ENCODE results near the gene FCRL6.
A peak's percentile ranks its signal among the peaks of the same experiment; 100 is the strongest.

FCRL6 gene

DNA sequence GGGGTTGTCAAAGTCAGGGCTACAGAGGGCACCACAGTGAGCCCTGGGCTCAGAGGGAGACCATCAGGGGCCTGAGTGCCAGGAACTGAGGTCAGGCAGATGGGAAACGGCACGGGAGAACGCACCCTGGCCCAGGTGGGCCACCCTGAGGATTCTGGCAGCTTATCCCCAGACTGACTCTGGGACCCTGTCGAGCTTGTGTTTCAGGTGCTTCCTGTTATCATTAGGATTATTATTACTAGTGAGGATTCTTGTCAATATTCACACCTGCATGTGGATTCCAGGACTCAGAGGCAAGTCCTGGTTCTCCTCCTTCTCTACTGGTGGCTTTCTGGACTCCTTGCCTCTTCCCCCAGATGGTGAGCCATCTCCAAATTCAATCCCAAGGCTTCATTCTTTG, 45.1 kb downstream of the FCRL6 start:
- DNase-seq (ENCODE audit: low read depth) = no peak
- H3K4me3 ChIP-seq (ENCODE audit: low read depth, low read length) = no peak overlapping the region
- TF ChIP-seq POLR2A (IDR thresholded peaks at IDR 0.05; ENCODE audit: extremely low read depth, insufficient read length) (no peak), MYC (IDR thresholded peaks at IDR 0.05; ENCODE audit: low read depth, low read length) (no peak)
- TF ChIP-seq, protein P1, sequence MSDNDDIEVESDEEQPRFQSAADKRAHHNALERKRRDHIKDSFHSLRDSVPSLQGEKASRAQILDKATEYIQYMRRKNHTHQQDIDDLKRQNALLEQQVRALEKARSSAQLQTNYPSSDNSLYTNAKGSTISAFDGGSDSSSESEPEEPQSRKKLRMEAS (IDR thresholded peaks at IDR 0.05; ENCODE audit: low read depth, low read length) = no peak
- TF ChIP-seq, protein P2, sequence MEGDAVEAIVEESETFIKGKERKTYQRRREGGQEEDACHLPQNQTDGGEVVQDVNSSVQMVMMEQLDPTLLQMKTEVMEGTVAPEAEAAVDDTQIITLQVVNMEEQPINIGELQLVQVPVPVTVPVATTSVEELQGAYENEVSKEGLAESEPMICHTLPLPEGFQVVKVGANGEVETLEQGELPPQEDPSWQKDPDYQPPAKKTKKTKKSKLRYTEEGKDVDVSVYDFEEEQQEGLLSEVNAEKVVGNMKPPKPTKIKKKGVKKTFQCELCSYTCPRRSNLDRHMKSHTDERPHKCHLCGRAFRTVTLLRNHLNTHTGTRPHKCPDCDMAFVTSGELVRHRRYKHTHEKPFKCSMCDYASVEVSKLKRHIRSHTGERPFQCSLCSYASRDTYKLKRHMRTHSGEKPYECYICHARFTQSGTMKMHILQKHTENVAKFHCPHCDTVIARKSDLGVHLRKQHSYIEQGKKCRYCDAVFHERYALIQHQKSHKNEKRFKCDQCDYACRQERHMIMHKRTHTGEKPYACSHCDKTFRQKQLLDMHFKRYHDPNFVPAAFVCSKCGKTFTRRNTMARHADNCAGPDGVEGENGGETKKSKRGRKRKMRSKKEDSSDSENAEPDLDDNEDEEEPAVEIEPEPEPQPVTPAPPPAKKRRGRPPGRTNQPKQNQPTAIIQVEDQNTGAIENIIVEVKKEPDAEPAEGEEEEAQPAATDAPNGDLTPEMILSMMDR (IDR thresholded peaks at IDR 0.05; ENCODE audit: low read depth, low read length) = no peak

DNA sequence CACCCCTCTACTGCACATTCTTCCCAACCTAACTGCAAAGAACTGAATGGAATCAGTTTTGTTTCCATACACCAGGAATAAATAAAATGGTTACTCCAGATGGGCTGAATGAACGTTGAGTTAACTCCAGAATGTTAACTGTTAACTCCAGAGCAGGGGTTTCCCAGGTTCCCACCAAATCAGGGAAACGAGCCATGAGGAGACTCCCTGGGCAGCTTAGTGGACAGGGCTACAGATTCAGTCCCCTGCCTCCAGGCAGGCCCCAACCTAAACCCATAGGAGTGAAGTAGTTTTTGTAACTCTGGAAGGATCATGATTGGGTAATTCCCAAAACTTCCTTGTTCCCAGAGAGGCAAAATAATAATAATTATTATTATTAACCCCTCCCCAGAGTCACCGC, 46.2 kb downstream of the FCRL6 start:
- TF ChIP-seq POLR2A (IDR thresholded peaks at IDR 0.05; ENCODE audit: extremely low read depth, insufficient read length) (no peak), MYC (IDR thresholded peaks at IDR 0.05; ENCODE audit: low read depth, low read length) (no peak)
- TF ChIP-seq, protein P2 (IDR thresholded peaks at IDR 0.05; ENCODE audit: low read depth, low read length) = no peak
- TF ChIP-seq, protein P1 (IDR thresholded peaks at IDR 0.05; ENCODE audit: low read depth, low read length) = no peak
- H3K4me3 ChIP-seq (ENCODE audit: low read depth, low read length) = no peak overlapping the region
- no peak for DNase-seq (ENCODE audit: low read depth)

DNA sequence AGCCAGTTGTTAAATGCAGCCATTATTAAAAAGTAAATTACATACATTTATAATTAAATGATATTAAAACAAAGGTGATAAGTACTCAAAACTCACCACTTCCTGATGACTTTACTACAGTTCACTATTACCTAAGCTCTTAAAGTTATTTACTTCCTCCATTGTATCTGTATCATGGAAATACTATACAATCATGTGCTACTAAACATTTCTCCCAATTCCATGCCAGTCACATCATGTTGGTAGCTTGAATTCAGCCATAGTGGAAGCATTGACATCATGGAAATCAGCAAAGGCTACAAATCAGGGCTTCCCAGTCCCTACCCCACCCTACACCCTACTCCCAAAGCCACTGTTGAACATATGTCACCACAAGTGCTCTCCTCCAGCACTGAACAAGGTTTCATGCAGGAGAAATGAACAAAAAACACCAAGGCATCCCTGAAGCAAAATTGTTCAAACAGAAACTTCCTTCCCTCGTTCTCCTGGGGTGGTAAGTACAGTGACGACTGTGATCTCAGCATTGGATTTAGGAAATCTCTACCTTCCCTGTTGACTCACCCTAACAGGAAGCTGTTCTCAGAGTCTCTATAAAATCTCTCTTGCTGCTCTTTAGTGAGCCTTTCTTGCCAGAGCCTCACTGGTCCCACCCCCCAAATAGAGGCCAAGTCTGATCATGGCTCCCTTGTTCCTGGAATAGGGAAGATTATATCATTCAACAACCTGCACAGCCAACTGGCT, 47.6 kb downstream of the FCRL6 start:
- H3K4me3 ChIP-seq (ENCODE audit: low read depth, low read length) = no peak overlapping the region
- no peak for DNase-seq (ENCODE audit: low read depth)
- TF ChIP-seq MYC (IDR thresholded peaks at IDR 0.05; ENCODE audit: low read depth, low read length) (no peak), POLR2A (IDR thresholded peaks at IDR 0.05; ENCODE audit: extremely low read depth, insufficient read length) (no peak)
- TF ChIP-seq, protein P2 (IDR thresholded peaks at IDR 0.05; ENCODE audit: low read depth, low read length) = no peak
- TF ChIP-seq, protein P1 (IDR thresholded peaks at IDR 0.05; ENCODE audit: low read depth, low read length) = no peak

DNA sequence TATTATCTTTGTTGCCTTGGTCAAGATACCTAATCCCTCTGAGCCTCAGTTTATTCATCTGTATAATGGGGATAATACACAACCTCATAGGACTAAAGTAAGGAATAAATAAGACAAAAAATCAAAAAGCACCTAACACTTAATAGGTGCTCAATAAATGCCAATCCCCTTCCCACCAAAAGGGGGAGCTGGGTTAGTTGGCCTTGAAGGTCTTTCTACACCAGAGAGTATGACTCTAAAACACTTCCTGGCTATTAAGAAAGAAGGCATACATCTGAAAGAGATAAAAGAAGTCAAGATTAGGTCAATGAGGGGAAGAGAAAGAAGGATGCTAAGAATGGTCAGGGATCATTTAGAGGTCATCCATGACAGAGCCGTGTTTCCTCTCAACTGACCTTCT, 49.2 kb downstream of the FCRL6 start:
- DNase-seq (ENCODE audit: low read depth) = peak; percentile 28
- H3K4me3 ChIP-seq (ENCODE audit: low read depth, low read length) = no peak overlapping the region
- TF ChIP-seq MYC (IDR thresholded peaks at IDR 0.05; ENCODE audit: low read depth, low read length) = no peak
- TF ChIP-seq, protein P1 (IDR thresholded peaks at IDR 0.05; ENCODE audit: low read depth, low read length) = no peak
- TF ChIP-seq POLR2A (IDR thresholded peaks at IDR 0.05; ENCODE audit: extremely low read depth, insufficient read length) = no peak
- TF ChIP-seq, protein P2 (IDR thresholded peaks at IDR 0.05; ENCODE audit: low read depth, low read length) = peak; percentile 20

DNA sequence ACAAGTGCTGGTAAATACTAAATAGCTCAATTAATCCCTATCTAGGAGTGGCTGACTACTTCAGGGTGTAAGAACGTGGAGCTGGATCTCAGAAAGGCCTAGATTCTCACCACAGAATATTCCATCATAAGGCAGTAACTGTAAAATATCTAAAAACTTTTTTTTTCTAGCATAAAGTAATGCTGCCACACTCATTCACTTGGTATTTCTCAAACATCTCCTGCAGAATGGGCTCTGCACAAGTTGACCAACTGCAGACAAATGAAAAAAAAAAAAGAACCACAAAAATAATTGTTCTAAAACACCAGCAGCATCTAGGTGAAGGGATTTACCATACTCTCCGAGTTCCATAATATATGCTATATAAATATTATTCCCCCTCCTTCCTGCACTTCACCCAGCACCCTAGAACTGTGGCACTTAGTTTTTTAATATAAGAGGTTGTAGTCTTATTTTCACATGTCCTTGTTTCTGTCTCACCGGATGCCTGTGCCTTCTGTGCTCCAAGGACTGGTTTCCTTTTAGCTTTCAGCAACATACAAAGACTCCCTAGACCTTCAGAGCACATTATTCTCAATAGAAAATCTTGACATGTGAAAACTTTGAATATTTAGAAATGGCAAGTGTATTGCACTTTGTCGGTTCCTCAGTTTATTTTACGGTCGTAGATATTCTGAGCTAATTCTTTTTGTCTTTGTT, 51.4 kb downstream of the FCRL6 start:
- TF ChIP-seq, protein P1 (IDR thresholded peaks at IDR 0.05; ENCODE audit: low read depth, low read length) = no peak
- TF ChIP-seq POLR2A (IDR thresholded peaks at IDR 0.05; ENCODE audit: extremely low read depth, insufficient read length) (no peak), MYC (IDR thresholded peaks at IDR 0.05; ENCODE audit: low read depth, low read length) (no peak)
- TF ChIP-seq, protein P2 (IDR thresholded peaks at IDR 0.05; ENCODE audit: low read depth, low read length) = no peak
- no peak for DNase-seq (ENCODE audit: low read depth)
- no peak overlapping the region for H3K4me3 ChIP-seq (ENCODE audit: low read depth, low read length)

Measured in NB4 (cell line).